Fibroblast of peridontal ligament (primary cell): ENCODE data around the gene CCDC85A.

Experiments used
- DNase-seq: peaks from one replicate; pipeline ENCODE4 v3.0.0-alpha.2; 2010; ENCODE audit errors: extremely low read depth

Gene CCDC85A

GRCh38 chr2:56192664-56193305, 9.0 kb downstream of the CCDC85A start:
- DNase-seq, result no peak

DNA sequence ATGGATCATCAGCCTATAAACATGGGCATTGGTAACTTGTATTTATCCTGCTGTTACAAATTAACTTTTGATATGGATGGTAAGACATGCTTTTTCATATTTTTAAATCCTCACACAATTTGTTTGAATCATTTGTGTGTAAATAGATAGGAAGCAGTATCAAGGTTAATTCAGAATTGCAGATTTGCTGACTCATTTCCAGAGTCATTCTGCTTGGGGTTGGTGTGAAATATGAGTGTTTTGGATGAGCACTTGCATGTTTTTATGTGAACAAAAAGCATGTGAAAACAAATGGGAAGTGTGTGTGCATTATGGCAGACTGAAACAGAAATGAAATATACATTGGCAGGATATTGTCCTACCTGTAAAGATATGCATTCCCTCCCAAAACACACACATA, 11.8 kb downstream of the CCDC85A start:
- no peak for DNase-seq

DNA sequence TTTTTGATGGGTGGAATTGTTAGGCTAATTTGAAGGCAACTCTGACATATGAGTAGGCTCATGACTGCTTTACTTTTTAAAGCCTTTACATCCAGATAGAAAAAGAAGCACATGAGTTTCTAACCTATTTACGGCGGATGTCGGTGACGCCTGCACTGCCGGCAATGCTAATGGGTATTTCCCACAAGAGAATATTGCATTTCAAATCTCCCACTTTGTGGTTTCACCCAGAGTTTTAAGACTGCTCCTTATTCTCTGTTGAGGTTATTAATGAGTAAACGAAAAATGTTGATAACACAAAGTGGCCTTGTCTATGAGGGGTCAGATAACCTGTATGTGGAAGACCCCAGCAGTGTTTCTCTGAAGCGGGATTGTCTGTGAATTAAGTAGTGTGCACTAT, 14.0 kb downstream of the CCDC85A start:
- DNase-seq, result no peak

GRCh38 chr2:56198936-56199335, 15.1 kb downstream of the CCDC85A start:
- DNase-seq, result no peak

- DNase-seq, result peak; percentile 54
These were observed 15.7 kb downstream of the CCDC85A start for GRCh38 chr2:56199492-56199891.

GRCh38 chr2:56202381-56203121, 18.8 kb downstream of the CCDC85A start:
- DNase-seq, result no peak

GRCh38 chr2:56204556-56204955, 20.8 kb downstream of the CCDC85A start:
- no peak for DNase-seq

GRCh38 chr2:56206250-56206649, 22.5 kb downstream of the CCDC85A start:
- no peak for DNase-seq

DNA sequence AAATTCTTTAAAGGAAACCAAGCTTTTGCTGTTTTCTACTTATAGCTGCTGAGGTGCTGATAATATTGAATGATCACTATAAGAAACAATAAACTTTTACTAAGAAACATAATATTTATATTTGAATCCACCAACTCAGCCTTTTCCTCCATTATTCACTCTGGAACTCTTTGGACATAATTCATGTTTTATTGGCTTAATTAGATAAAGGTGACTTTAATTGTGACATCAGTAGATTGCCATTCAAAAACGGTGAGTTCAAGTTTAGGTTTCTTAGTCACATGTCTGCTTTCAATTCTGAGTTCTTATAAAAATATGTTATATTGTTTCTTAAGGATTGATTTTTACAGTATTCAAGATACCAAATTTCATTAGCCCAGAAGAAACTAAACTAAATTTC, 24.0 kb downstream of the CCDC85A start:
- DNase-seq, result no peak

DNA sequence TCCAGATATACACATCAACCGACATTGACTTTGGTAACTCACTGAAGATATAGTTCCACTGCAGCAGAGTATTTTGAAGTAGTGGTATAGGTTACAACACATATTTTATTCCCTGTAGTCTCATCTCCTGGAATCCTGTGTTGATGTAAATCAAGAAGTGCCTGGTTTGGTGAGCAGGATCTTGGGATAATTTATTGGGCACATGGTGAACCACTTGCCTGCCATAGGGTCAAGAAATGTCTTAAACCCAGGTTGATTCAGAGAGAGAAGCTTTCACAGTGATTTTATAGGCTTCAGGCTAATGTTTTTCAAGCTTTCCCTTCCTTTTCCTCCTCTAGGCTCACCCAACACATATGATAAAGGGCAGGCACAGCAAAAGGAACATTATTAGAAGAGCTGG, 24.6 kb downstream of the CCDC85A start:
- DNase-seq, result no peak

DNA sequence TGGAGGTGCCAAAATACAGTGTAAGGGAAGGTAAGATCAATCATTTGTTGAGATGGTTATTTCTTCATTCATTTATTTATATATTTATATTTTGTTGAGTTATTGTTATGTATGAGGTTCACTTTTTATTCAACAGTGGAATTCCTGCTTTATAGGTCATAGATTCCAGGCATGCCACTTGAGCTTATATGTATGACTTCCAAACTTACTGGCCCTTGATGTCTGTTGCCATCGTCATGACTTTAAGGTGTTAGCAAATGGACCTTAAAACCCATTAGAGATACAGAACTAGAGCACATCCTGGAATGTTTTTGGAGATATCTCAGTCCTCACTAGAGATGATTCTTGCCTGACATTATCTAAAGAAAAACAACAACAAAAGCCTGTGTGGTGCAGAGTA, 25.9 kb downstream of the CCDC85A start:
- no peak for DNase-seq

DNA sequence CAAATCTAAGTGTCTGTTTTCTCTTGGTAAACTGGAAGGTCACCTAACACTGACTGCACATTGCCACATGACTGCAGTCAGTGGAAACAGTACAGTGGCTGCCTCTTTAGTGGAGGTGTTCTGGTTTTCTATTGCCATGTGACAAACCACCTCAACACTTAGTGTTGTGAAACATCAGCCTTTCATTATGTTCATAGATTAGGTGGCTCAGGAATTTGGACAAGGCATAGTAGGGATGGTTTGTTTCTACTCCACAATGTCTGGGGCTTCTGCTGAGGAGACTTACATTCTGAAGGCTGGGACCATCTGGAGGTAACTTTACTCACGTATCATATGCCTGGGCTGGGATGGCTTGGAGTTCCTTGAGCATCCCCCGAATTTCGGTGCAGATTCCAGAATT, 26.5 kb downstream of the CCDC85A start:
- no peak for DNase-seq

DNA sequence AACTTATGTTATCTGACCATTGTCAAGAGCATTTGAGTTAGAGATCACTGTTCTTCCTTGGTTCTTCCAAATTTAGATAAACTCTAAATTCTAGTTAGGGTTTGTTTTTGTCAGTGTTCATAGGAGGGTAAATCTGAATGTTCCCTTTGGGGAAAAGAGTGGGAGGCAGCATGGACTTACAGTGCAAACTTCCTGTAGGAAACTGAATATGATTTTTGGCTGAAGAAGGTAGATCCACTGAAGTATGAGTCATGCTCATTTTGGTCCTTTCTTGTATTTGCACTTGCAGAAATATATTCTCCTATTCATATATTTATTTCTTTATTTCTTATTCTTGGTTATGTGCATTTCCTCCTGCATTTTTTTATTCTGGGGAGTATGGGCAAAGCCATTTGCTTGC, 27.3 kb downstream of the CCDC85A start:
- DNase-seq, result no peak

GRCh38 chr2:56215911-56216310, 32.1 kb downstream of the CCDC85A start:
- DNase-seq, result no peak

- DNase-seq, result no peak
These were observed 33.3 kb downstream of the CCDC85A start for GRCh38 chr2:56217106-56217505.

DNA sequence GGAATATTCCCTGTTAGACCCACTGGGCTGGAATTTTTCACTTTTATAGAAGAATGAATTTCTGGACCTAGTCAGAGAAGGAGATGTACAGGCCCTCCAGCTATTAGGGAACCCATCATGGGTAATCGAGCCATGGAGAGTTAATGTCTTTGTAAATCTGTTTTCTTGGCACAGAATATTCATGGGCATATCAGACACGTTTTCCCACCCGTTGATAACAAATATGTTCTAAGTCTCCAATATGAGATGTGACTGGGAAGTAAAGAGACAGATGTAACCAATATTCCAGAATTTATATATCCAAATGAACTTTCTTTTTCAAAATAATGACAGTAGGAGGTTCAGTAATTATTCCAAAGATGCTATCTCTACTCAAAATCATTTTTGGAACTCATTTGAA, 38.7 kb downstream of the CCDC85A start:
- no peak for DNase-seq

DNA sequence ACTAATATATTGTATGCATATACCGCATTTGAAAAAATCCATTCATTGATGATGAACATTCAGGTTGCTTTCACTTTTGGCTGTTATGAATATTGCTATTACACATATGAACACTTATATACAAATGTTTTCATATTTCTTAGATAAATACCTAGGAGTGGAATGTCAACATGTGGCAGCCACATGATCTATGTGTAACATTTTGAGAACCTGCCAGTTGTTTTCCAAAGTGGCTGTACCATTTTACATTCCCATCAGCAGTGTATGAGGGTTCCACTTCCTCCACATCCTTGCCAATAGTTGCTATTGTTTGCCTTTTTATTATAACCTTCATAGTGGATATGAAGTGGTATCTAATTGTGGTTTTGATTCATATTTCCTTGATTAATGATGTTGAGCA, 40.5 kb downstream of the CCDC85A start:
- no peak for DNase-seq

- no peak for DNase-seq
These were observed 44.0 kb downstream of the CCDC85A start for GRCh38 chr2:56227811-56228210.

GRCh38 chr2:56229397-56230060, 45.7 kb downstream of the CCDC85A start:
- no peak for DNase-seq

DNA sequence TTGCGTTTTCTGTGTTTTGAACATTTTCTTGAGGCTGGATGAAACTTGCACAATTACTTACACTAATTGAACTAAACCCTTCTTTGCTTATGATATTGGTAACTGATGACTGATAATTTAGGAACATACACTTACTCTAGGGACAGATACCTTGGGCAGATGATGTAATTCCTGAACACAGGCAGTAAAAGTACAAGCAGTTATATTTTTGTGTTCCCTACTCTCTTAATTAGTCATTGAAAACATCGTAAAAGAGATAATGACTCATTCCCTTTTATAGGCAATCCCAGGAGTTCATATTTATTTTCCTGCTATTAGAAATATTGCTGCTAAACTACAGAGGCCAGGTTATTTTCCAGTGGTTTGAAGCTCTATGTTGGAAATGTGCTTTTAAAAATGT, 46.4 kb downstream of the CCDC85A start:
- no peak for DNase-seq

GRCh38 chr2:56231361-56231760, 47.6 kb downstream of the CCDC85A start:
- DNase-seq, result no peak

- DNase-seq, result no peak
These were observed 49.1 kb downstream of the CCDC85A start for GRCh38 chr2:56232912-56233311.

GRCh38 chr2:56234241-56234640, 50.5 kb downstream of the CCDC85A start:
- no peak for DNase-seq
